GM18520 (cell line): ENCODE measurements around the gene XPC.

Experiments used
- ATAC-seq: cut with Tn5 transposase; IDR thresholded peaks from one replicate; pipeline ENCODE4 v1.9.1; 2021; ENCODE audit not compliant: unreplicated experiment

Gene XPC

DNA sequence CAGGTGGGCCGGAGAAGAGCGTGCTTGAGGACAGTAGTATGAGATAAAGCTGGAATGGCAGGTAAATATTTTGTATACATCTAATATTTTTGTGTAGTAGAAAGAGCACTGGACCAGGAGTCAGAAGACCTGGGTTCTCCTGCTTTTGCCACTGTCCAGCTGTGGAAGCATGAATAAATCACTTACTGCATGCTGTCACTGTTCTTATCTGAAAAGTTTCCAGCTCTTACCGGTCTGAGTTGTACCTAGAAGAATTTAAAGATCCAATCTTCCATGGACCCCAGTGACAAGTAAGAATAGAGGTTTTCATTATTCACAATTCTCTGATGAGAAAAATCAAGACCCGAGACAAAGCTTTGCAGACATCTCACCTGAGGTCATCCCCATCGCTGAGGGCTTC lies 5.9 kb downstream of the XPC start:
- no peak for ATAC-seq

DNA sequence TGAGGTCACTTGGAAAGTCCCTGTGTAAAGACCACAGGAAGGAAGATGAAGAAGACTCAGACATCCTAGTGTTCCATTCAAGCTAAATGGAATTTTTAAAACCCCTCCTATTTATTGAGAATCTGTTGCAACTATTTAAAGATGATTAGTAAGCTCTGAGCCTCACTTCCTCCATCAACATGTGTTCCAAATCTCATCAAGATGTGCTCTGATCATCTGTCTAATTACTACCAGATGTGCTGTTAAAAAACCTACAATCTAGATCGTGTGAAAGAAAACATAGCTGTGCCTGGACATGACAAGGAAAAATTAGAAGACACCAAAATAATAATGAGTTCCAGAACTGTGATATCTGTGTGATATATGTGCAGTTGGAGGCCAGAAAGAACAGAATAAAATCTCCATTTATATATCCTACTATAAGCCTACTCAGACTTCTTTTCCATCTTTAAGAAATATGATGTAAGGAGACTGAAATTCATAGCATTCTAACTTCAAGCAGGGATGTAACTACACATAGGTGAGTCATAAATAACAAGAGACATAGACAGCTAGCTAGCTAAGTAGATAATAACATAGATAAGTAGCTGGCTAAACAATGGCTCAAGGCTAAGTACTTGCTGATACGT lies 7.8 kb downstream of the XPC start:
- no peak for ATAC-seq

DNA sequence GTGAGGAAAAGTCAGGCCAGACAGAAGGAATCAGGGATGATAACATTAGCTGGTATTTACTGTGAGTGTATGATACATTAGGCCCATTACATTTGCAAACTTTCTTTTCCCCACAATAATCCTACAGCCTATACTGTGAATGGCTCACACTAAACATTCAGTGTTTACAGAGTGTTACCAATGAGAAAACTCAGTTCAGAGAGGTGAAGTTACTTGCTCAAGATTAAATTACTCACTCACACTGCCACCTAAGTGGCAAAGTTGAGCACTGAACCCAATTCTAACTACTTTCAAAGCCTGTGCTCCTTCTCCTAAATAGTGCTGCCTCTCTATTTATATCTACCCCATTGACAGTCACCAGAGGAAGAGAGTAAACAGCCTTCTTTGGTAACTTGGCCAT lies 8.5 kb downstream of the XPC start:
- no peak for ATAC-seq

DNA sequence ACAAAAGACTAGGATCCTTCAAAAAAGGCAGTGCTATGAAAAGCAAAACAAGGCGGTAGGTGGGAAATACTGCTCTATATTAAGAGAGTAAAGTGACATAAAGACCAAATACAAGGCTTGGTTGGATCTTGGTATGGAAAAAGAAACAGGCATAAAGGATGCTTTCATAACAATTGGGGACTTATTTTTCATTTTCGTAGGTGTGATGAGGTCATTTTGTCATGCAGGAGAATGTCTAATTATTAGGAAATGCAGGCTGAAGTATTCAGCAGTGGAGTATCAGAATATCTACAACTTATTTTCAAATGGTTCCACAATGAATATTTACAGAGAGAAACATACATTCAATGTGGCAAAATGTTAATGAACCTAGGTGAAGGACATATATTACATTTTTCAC lies 9.0 kb downstream of the XPC start:
- no peak for ATAC-seq

DNA sequence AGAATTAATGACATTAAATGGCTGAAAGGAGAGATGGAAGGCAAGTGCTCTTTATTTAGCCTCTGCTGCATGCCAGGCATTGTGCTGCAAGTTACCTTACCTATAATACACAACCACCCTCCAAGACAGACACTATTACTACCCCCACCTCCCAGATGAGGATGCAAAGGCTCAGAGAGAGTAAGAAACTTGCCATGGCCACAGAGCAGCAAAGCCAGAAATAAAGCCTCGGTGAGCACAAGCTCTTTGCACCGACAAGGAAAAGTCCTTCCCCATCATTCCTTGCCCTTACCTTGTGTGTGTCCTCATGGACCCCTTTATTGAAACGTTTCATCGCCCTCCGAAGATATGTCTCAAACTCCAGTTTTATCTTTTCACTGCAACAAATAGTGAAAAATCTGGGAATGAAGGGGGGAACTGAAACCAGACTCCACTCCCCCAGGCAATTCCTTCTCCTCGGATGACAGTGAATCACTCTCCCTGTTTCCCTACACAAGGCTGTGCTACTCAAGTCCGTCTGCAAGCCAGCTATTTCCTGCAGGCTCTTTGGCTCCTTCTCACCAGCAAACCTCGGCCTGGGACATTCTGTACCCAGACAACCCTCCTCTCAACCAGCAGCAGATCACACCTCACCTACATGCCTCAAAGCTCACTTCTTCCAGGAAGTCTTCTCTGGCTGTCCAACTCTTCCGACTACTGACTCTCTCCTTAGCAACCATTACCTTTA lies 11.4 kb downstream of the XPC start:
- no peak for ATAC-seq

DNA sequence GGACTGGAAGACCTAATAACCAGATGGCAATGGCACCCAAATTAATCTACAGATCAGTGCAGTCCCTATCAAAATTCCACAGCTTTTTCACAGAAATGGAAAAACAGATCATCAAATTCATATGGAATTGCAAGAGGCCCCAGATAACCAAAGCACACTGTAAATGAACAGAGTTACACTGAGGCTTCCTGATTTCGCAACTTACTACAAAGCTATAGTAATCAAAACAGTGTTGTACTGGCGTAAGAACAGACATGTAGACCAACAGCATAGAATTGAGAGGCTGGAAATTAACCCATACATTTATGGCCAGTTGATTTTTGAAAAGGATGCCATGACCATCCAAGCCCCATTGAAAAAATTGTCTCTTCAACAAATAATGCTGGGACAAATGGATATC lies 16.2 kb downstream of the XPC start:
- no peak for ATAC-seq

DNA sequence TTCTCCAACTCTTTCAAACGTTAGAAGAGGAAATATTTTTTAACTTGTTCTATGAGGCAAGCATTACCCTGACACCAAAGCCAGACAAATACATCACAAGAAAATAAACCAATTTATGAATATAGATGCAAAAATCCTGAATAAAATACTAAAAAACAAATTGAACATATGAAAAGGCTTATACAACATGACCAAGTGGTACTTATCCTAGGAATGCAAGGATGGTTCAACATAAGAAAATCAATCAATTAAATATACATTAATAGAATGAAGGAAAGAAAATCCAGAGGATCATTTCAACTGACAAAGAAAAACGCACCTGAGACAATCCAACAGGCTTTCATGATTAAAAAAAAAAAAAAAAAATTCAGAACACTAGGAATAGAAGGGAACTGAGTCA lies 17.1 kb downstream of the XPC start:
- no peak for ATAC-seq

DNA sequence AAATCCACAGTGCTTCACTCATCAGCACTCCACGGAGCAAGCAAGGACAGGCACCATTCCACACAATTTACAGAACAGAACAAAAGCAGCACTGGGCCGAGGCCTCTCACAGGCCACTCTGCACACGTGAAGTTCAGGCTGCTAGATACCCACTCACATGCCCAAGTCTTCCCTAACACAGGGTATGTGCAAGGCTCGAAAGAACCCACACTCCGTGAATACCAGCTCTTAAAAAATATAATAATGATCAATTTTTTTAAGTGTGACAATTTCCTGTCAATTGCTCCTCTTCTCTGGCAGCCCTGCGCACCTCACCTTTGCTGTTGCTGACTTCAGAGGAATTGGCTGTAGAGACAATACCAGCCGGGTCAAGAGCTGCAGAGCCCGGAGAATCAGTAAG lies 19.0 kb downstream of the XPC start:
- ATAC-seq, result no peak

DNA sequence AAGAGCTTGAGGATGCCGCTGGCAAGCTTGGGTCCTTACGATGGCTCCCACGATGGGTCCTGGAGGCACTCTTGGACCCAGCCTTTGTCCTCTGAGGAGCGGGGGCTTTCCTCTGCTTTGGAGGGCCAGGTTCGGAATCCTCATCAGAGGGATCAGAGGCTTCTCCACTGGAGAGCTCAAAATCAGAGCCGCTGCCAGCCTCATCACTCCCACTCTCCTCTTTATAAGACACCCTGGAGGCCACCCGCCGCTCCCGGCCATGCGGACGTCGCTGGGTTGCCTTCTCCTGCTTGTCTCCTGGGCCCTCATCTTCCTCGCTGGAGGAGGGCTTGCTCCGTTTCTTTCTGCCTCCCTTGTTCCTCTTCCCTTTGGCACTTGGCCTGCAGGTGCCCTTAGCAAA lies 20.0 kb downstream of the XPC start:
- ATAC-seq, result no peak

DNA sequence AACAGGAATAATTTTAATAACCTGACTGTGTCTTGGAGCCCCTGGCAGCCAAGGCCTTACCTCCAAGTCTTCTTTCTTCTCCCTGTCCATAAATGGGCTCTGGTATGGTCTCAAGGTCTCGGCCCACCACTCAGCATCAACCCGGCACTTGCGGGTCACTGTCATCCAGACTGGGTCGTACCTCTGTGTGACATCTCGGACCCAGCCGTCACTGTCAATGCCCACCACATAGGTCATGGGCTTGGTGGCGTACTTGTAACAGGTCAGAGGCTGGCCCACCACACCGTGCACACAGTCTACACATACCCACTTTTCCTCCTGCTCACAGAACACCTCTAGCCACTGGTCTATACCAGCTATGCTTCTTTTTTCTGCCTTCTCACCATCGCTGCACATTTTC lies 20.4 kb downstream of the XPC start:
- no peak for ATAC-seq

DNA sequence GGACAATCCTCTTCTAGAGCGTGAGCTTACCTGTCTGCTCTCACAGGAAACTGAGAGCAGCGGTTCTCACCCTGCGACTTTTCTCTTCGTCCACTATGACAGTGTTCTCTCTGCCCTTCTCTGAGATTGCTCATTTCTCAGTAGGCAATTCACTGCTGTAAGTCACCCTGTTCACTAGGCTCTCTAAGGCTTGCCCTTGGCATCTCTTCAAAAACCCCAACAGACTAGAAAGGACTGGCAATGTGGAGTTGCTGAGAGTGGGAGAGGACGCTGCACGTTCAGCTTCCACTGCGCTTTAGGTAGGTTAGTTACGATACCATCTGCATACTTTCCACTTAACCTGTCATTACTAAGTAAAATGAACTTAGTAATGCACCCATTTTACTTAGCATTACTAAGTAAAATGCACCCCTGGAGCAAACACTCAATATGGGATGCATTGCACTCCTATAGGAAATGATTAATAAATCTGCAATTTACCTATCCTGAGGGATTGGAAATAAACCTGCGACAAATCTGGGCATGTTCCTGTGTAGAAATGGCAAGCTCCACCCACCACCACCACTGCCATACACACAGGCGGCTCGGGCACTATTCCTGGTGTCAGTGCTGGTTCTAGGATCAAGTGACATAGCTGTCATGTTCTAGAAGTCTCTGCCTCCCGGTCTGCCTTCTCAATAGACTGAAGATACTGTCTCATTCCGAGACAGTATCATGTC lies 21.4 kb downstream of the XPC start:
- ATAC-seq, result no peak

DNA sequence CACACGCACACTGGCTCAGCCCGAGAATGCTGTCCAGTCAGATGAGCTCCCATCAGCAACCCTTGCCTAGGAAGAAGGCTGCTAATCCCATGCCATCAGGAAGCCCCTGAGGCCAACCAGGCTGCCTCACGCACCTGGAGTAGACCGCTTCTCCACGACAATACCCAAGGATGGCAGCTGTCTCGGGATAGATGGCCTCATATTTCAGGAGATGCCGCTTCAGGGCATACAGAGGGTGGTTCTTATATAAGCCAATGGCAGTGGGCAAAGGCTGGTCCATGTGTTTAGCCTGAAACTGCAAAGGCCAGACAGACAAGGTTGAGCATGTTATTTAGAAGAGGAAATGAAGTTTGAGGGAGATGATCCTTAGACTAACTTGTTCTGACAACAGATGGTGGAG lies 22.2 kb downstream of the XPC start:
- ATAC-seq, result no peak

DNA sequence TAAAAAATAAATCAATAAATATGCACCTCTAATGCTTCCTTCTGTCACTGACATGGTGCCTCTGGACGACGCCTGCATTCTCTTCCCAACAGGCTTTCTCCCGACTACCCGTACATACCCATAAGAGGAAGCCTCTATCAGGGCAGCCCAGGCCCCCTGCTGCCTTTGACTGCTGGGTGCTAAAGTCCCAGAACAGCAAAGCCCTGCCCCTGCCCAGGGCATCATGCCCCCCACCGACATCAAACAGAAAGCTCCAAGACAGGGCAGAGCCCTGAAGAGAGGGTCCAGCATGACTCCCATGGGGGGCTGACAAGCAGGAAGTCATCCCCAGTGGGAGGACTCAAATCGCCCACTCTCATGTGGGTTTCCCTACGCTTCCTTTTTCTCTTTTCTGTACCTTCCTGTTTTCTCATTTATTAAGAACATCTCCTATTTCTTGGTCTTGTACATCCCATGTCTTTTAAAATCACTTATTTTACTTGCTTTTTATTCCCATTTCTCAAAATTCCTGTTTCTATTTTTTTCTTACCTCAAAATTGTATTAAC lies 23.4 kb downstream of the XPC start:
- no peak for ATAC-seq

DNA sequence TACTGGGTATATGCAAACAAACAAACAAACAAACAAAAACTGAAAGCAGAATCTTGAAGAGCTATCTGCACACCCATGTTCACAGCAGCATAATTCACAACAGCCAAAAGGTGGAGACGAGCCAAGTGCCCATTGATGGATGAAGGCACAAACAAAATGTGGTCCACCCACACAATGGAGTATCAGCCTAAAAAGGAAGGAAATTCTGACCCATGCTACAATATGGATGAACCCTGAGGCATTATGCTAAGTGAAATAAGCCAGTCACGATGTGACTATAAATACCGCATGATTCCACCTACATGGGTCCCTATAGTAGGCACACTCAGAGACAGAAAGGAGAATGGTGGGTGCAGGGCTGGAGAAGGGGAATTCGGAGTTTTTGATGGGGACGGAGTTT lies 24.1 kb downstream of the XPC start:
- no peak for ATAC-seq

DNA sequence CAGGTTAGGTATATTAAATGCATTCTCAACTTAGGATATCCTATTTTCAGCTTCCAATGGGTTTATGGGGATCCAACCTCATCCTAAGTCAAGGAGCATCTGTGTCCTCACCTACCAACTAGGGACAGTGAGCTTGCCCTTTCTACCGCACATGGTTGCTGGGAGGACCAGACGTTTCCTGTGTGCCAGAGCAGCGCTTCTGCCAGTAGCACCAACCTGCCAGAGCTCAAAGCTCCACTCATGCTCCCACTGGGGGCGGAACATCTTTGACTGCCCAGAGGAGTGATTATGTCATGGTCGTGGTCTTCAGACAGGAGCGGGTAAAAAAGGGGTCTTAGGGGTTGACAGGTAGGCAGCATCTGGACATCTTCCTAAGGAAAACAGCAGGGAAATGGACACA lies 24.7 kb downstream of the XPC start:
- no peak for ATAC-seq

DNA sequence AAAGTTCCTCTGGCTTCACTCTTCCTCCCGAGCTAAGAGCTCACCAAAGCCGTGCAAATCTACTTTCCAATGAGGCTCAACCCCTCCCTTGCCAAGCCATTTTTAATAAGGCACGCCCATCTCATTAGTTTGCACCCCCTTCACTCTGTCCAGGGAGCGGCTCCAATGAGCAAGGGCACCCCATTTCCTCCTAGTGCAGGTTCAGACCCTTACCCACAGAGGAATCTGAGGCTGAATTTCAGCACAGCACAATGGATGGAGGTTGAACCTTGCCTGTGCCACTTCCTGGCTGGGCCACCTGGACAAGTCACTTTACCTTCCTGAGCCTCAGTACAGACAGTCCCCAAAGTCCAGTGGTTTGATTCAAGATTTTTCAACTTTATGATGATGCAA lies 25.4 kb downstream of the XPC start:
- no peak for ATAC-seq

DNA sequence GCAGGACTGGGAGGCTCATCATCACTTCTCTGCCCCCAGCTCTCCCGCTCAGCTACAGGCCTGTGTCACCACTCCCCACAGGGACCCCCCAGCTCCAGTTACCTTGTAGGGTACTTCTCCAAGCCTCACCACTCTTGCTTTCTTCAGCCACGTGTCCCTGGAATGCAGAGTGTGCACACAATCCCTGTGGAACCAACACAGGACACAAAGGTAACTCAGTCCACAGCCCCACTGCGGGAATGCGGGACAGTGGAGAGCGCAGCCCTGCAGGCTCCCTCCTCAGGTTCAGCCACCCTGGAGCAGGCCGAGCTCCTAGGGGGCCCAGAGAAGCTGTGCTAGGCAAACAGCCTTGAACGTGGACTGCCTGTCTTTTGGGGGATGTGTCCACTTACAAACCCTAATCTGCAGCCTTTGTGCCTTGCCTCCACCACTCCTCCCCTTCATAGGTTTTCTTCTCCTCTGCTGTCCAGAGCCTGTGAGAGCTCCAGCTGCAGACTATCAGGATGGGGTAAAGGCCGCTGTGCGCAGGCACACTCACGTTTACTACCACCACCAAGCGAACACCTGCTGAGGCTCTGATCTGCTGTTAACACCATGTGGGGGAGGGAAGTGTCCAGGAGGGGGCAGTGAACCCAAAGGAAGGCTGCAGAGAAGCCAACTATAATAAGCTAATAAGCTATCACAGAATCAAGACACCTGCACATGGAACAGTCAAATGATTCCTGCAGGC lies 26.0 kb downstream of the XPC start:
- ATAC-seq, result no peak

DNA sequence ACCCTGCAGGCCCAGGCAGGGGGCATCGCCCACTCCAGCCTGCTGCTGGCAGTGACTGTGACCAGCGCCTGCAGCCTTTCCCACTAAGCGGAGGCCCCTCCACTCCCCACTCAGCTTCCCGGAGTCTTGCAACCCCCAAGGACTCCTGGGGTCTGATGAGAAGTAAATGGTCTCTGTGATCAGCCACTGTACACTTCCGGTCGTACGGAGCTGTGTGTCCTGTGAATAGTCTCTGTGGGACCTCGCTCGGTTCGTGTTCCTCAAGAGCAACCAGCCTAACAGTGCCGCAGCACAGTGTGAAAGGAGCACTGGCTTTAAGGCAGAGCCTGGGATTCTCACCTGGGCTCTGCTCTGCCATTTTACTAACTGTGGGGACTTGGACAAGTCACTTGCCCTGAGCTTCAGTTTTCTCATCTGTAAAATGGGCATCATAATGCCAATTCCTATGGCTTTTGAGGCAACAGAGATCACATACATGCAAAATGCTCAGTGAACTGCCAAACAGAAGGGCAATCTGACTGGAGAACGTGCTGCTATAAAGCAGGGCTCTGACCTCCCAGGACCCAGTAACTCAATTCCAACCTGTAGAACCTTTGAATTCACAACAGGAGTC lies 26.8 kb downstream of the XPC start:
- ATAC-seq, result no peak

DNA sequence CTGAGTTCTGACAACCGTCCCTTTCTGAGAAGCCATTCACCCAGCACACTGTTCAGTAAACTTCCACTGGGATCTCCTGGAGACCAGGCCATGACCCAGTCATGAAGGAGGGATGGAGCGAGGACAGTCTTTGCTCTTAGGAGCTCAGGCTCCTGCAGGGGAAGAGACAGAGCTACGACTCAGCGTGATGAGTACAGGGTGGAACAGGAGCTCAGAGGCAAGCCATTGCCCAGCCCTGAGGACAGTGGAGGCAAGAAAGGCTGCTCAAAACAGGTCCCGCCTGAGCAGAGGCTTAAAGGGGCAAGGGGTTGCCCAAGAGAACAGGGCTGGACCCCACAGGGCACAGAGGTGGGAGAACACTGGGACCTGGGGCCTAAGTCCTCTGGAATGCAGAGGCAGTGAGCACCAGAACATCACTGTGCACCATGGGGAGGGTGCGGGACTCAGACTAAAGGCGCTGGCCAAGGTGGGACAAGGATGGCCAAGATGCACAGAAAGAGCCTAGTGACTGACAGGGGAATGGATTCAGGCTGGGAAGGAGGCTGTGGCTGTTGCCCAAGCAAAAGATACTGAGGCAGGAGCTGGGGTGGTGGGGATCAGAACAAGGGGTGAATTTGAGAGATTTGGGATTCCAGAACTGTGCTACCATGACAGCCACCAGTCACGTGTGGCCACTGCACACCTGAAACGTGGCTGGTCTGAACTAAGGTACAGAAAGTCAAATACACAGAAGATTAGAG lies 27.7 kb downstream of the XPC start:
- ATAC-seq, result no peak

DNA sequence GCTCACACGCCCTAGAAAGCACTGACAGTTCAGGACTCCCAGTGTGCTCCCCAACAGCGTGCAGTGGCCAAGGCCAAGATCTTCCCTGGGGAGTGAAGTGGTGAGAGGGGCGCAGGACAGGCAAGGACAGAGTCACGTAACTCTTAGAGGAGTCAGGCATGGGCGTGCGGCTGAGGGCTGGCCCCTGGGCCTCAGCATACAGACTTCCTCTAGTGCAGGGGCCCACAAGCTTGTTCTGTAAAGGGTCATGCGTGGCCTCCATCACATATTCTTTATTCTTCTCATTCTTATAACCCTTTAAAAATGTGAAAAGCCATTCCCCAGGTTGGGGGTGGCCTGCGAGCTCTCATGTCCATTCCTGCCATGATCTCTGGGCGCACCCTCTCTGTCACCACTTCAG lies 28.3 kb downstream of the XPC start:
- ATAC-seq, result no peak
